Ishikawa (cell line): ENCODE results near the gene LILRB5.

Experiments used
- CEBPB ChIP-seq: IDR thresholded peaks from 2 replicates; pipeline ENCODE4 v1.6.1; 2012
- CREB1 ChIP-seq: IDR thresholded peaks from 2 replicates; pipeline ENCODE4 v1.6.1; 2012; ENCODE audit warnings: low read depth
- EGR1 ChIP-seq: IDR thresholded peaks from 2 replicates; pipeline ENCODE4 v1.6.1; 2012
- EP300 ChIP-seq: IDR thresholded peaks from 2 replicates; pipeline ENCODE4 v1.6.1; 2012; ENCODE audit warnings: borderline replicate concordance
- FOXM1 ChIP-seq: IDR thresholded peaks from 2 replicates; pipeline ENCODE4 v1.6.1; 2012; ENCODE audit warnings: low read depth, borderline replicate concordance
- NFIC ChIP-seq: IDR thresholded peaks from 2 replicates; pipeline ENCODE4 v1.6.1; 2012
- RAD21 ChIP-seq: IDR thresholded peaks from 2 replicates; pipeline ENCODE4 v1.6.1; 2012; ENCODE audit warnings: low read depth
- TAF1 ChIP-seq: IDR thresholded peaks from 2 replicates; pipeline ENCODE4 v1.6.1; 2012; ENCODE audit warnings: low read depth, mild to moderate bottlenecking
- TCF12 ChIP-seq: IDR thresholded peaks from 2 replicates; pipeline ENCODE4 v1.6.1; 2012; ENCODE audit warnings: low read depth
- TEAD4 ChIP-seq: IDR thresholded peaks from 2 replicates; pipeline ENCODE4 v1.6.1; 2012
- YY1 ChIP-seq: IDR thresholded peaks from 2 replicates; pipeline ENCODE4 v1.6.1; 2012; ENCODE audit warnings: low read depth
- ZBTB7A ChIP-seq: IDR thresholded peaks from 2 replicates; pipeline ENCODE4 v1.6.1; 2012; ENCODE audit warnings: low read depth
- TF ChIP-seq, protein P1 (sequence below): IDR thresholded peaks from 2 replicates; pipeline ENCODE4 v1.6.1; 2012
- TF ChIP-seq, protein P2 (sequence below): IDR thresholded peaks from 2 replicates; pipeline ENCODE4 v1.6.1; 2012; ENCODE audit warnings: low read depth, mild to moderate bottlenecking
- TF ChIP-seq, protein P3 (sequence below): IDR thresholded peaks from 2 replicates; pipeline ENCODE4 v1.6.1; 2012

Gene LILRB5

DNA sequence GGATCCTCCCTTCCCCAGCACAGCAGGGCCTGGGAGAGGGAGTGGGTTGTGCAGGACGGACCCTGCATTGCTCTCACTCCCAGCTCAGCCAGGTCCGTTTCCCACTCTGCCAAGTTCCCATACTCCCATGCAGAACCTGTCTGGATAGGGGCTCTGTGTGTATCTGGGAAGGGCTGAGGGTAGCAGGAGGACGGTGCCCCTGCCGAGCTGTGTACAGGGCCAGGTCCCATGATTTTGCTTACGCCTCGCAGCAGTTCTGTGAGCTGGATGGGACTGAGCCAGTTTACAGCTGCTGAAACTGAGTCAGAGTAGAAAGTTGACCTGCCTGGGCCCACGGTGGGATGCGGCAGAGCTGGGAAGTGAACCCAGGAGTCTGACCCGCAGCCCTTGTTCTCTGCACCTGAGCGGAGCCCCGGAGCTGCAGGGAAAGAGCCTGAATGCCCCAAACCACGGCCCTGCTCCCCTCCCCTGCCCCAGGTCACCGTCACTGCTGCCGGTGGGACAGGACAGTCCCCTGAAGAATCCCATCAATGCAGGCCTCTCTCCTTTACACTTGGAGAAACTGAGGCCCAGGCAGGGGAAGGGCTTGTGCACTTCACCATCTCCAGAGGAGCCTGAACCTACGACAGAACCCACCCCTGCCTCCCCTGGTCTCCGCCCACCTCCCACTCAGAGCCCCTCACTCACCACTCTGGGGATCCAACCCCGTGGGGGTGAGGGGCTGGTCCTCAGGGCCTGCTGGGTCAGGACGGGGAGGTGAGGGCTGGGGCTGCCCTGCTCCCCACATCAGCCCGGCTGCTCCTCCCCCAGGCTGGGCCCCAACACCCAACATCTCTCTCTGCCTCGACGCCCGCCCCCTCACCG, 3.5 kb downstream of the LILRB5 start:
- TF ChIP-seq, protein P1, sequence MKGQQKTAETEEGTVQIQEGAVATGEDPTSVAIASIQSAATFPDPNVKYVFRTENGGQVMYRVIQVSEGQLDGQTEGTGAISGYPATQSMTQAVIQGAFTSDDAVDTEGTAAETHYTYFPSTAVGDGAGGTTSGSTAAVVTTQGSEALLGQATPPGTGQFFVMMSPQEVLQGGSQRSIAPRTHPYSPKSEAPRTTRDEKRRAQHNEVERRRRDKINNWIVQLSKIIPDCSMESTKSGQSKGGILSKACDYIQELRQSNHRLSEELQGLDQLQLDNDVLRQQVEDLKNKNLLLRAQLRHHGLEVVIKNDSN, result no peak
- no peak for TF ChIP-seq YY1
- TF ChIP-seq RAD21, result no peak
- no peak for TF ChIP-seq ZBTB7A
- TF ChIP-seq FOXM1, result no peak
- TF ChIP-seq TAF1, result no peak
- no peak for TF ChIP-seq EP300
- TF ChIP-seq, protein P2, sequence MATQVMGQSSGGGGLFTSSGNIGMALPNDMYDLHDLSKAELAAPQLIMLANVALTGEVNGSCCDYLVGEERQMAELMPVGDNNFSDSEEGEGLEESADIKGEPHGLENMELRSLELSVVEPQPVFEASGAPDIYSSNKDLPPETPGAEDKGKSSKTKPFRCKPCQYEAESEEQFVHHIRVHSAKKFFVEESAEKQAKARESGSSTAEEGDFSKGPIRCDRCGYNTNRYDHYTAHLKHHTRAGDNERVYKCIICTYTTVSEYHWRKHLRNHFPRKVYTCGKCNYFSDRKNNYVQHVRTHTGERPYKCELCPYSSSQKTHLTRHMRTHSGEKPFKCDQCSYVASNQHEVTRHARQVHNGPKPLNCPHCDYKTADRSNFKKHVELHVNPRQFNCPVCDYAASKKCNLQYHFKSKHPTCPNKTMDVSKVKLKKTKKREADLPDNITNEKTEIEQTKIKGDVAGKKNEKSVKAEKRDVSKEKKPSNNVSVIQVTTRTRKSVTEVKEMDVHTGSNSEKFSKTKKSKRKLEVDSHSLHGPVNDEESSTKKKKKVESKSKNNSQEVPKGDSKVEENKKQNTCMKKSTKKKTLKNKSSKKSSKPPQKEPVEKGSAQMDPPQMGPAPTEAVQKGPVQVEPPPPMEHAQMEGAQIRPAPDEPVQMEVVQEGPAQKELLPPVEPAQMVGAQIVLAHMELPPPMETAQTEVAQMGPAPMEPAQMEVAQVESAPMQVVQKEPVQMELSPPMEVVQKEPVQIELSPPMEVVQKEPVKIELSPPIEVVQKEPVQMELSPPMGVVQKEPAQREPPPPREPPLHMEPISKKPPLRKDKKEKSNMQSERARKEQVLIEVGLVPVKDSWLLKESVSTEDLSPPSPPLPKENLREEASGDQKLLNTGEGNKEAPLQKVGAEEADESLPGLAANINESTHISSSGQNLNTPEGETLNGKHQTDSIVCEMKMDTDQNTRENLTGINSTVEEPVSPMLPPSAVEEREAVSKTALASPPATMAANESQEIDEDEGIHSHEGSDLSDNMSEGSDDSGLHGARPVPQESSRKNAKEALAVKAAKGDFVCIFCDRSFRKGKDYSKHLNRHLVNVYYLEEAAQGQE, result no peak
- no peak for TF ChIP-seq TCF12
- TF ChIP-seq CEBPB, result no peak
- no peak for TF ChIP-seq EGR1
- no peak for TF ChIP-seq NFIC
- TF ChIP-seq, protein P3, sequence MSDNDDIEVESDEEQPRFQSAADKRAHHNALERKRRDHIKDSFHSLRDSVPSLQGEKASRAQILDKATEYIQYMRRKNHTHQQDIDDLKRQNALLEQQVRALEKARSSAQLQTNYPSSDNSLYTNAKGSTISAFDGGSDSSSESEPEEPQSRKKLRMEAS, result no peak
- TF ChIP-seq CREB1, result no peak

DNA sequence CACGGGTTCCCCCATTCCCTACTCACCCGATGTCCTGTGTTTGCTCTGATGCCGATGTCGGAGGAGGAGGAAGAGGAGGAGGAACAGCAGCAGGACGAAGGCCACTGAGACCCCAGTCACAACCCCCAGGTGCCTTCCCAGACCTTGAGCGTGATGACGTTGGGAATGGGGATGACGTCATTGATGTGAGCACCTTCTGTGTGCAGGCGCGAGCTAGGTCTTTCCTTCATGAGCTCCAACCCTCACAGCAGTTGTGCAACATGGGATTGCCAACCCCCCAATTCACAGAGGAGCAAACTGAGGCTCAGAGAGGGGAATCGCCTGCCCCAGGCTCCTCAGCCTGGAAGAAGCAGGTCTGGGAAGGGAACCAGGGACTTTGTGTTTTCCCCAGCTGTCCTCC, 4.2 kb downstream of the LILRB5 start:
- TF ChIP-seq, protein P3, result no peak
- TF ChIP-seq ZBTB7A (no peak), TEAD4 (no peak)

DNA sequence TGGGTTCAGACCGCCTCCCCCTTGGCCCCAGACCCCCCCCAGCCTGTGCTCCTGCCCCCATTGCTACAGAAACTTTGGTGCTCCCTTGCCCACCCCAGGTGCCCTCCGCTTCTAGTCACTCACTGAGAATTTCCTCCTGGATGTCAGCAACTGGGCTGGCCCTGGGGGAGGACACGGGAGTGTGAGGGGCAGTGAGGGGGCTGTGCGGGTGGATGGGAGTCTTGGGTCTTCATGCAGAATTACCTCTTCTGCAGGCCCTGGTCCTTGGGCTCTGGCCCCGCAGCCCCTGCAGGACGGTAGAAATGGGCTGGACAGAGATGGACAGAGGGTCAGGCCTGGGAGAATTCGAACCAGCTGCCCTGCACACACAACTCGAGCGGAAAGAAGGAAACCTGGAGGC, 4.8 kb downstream of the LILRB5 start:
- TF ChIP-seq ZBTB7A, result no peak
- TF ChIP-seq, protein P3, result no peak
- TF ChIP-seq EP300, result no peak
- no peak for TF ChIP-seq YY1
- TF ChIP-seq CREB1, result no peak
- TF ChIP-seq EGR1, result no peak
- no peak for TF ChIP-seq CEBPB

DNA sequence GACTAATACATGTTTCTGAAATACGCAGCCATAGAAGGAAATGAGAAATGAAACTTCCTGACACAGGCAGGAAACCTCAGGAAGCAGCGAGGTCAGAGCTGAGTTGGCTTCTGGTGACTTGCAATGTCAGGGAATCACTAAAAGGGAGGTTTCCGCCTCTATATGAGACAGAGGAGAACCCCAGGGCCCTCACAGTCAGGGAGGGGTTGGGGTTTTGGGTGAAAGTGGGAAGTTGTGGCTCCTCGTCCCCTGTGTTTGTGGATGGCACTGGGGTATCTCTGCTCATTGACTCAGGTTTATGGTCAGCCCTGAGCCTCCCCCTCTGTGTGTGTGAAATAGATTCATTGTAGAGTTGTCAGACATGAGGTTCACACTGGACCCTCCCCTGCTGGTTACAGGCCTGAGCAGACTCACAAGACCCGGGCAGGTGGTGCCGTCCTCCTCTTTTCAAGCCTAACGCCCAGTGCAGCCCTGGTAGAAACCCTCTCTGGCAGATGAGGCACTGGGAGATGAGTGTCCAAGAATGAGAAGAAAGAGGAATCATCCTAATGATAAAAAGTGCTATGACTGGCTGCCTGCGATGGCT, 9.0 kb downstream of the LILRB5 start:
- TF ChIP-seq TAF1 (no peak), FOXM1 (no peak)

DNA sequence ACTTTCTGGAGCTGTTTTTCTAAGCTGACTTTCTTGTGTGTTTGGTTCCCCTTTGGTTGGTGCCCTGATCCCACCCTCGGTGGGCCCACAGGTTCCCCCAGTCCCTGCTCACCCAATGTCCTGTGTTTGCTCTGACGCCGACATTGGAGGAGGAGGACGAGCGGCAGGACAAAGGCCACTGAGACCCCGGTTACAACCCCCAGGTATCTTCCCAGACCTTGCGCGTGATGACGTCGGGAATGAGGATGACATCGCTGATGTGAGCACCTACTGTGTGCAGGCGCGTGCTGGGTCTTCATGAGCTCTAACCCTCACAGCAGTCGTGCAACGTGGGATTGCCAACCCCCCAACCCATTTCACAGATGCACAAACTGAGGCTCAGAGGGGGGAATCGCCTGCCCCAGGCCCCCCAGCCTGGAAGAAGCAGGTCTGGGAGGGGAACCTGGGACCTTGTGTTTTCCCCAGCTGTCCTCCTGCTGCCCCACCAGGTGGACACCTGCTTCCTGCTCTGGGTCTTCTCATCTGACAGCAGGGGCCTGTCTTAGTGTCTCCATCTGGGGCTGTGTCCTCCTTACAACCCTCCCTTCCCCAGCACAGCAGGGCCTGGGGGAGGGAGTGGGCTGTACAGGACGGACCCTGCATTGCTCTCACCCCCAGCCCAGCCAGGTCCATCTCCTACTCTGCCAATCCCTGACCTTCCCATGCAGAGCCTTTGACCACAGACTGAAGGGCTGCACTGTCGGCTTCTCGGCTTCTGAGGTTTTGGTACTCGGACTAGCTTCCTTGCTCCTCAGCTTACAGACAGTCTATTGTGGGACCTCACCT, 9.8 kb downstream of the LILRB5 start:
- TF ChIP-seq TEAD4 (no peak), TCF12 (no peak), NFIC (no peak)
- TF ChIP-seq, protein P2, result no peak
- TF ChIP-seq, protein P1, result no peak
- TF ChIP-seq, protein P3, result no peak
